DND-41 (cell line): ENCODE measurements around the gene ATP10D.

Source experiments
- ATAC-seq: fragments of 200-7000 bp; cut with Tn5 transposase; 3 replicates; pipeline ENCODE4 v1.9.1; 2021; ENCODE audit warnings: low read depth; ENCODE audit not compliant: insufficient read depth
- DNase-seq: peaks from one replicate; pipeline ENCODE4 v3.0.0-alpha.2; 2020
- H2AFZ ChIP-seq: 2 replicates; pipeline ENCODE4 v1.6.0; 2012; ENCODE audit warnings: low read depth, low read length
- H3K27ac ChIP-seq: 2 replicates; pipeline ENCODE4 v1.5.1; 2012; ENCODE audit warnings: low read length, inconsistent platforms
- H3K27me3 ChIP-seq: fragments of 200-600 bp; sonication (generic); 2 replicates; pipeline ENCODE4 v1.6.0; 2012; ENCODE audit warnings: low read length, mild to moderate bottlenecking, inconsistent platforms; ENCODE audit not compliant: insufficient read depth, poor library complexity
- H3K36me3 ChIP-seq: 2 replicates; pipeline ENCODE4 v1.5.1; 2012; ENCODE audit warnings: low read length, inconsistent platforms; ENCODE audit not compliant: insufficient read depth
- H3K4me1 ChIP-seq: 2 replicates; pipeline ENCODE4 v1.5.1; 2012; ENCODE audit warnings: mild to moderate bottlenecking, low read length; ENCODE audit not compliant: insufficient read depth
- H3K4me2 ChIP-seq: 2 replicates; pipeline ENCODE4 v1.6.0; 2012; ENCODE audit warnings: mild to moderate bottlenecking, moderate library complexity, low read length, inconsistent platforms; ENCODE audit not compliant: insufficient read depth
- H3K4me3 ChIP-seq, 2 experiments: fragments of 200-600 bp in 1 of 2; shearing (Covaris generic) in 1 of 2; 2 replicates each; pipeline ENCODE4 v1.5.1; 2012 to 2016; ENCODE audit warnings: inconsistent platforms in 2 of 2, low read length in 2 of 2, mild to moderate bottlenecking in 2 of 2, low read depth in 1 of 2, moderate library complexity in 1 of 2
- H3K79me2 ChIP-seq: 2 replicates; pipeline ENCODE4 v1.6.0; 2012; ENCODE audit warnings: low read length, inconsistent platforms; ENCODE audit not compliant: insufficient read depth
- H3K9ac ChIP-seq: 2 replicates; pipeline ENCODE4 v1.6.0; 2012; ENCODE audit warnings: low read depth, mild to moderate bottlenecking, inconsistent platforms, low read length, moderate library complexity
- H3K9me3 ChIP-seq: 2 replicates; pipeline ENCODE4 v1.5.1; 2012; ENCODE audit warnings: low read length, moderate library complexity, mild to moderate bottlenecking, inconsistent platforms; ENCODE audit not compliant: insufficient read depth, severe bottlenecking
- H4K20me1 ChIP-seq: 2 replicates; pipeline ENCODE4 v1.6.0; 2012; ENCODE audit warnings: low read length; ENCODE audit not compliant: insufficient read depth
- EZH2 ChIP-seq: IDR thresholded peaks from 3 replicates; pipeline ENCODE4 v1.6.1; 2012; ENCODE audit warnings: borderline replicate concordance, low read depth, mild to moderate bottlenecking, moderate library complexity, low read length, inconsistent platforms; ENCODE audit not compliant: severe bottlenecking
- TF ChIP-seq, protein P1 (sequence below): IDR thresholded peaks from 2 replicates; pipeline ENCODE4 v1.5.1; 2012; ENCODE audit warnings: borderline replicate concordance, low read length, moderate library complexity, mild to moderate bottlenecking; ENCODE audit not compliant: poor library complexity, severe bottlenecking; ENCODE audit errors: extremely low read depth

The ATP10D gene

DNA sequence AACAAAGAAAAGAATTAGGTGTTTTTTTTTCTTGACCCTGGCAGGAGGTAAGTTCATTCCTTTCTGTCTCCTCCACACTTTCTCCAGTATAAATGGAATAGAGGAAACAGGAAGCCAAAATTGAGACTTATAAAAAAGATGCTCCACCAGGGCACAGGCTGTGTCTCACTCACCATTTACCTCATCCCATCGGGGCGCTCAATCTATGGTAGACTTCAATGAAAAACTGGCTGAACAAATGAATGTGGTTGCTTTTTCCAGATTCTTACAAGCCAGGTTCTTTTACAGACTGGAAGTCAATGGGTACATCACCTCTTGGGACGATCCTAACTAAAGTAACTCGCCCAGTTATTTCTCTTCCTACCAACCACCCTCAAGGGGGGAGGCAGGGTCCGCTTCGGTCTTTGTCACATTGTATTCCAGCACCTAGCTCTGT is 22.3 kb upstream of the ATP10D start:
- Histone ChIP-seq H3K36me3 (peaks cover 14% of the 10 kb centered on the region; the same call in 1 of the 2 replicates), H3K4me2 (peak overlapping the region; percentile 65), H3K9ac (peak overlapping the region; percentile 61), H4K20me1 (no peaks in the 10 kb centered on the region), H3K27ac (peak overlapping the region; percentile 70), H3K9me3 (no peaks in the 10 kb centered on the region), H2AFZ (peak overlapping the region; percentile 72), H3K4me1 (peaks cover 37% of the 10 kb centered on the region), H3K79me2 (peaks cover 28% of the 10 kb centered on the region), H3K27me3 (no peaks in the 10 kb centered on the region), H3K4me3 (peak overlapping the region; percentile 66 to 76)
- DNase-seq: no peak
- 0 out of 3 replicates have a peak, but pooled peaks have one; percentile 0 for ATAC-seq
- TF ChIP-seq, protein P1, sequence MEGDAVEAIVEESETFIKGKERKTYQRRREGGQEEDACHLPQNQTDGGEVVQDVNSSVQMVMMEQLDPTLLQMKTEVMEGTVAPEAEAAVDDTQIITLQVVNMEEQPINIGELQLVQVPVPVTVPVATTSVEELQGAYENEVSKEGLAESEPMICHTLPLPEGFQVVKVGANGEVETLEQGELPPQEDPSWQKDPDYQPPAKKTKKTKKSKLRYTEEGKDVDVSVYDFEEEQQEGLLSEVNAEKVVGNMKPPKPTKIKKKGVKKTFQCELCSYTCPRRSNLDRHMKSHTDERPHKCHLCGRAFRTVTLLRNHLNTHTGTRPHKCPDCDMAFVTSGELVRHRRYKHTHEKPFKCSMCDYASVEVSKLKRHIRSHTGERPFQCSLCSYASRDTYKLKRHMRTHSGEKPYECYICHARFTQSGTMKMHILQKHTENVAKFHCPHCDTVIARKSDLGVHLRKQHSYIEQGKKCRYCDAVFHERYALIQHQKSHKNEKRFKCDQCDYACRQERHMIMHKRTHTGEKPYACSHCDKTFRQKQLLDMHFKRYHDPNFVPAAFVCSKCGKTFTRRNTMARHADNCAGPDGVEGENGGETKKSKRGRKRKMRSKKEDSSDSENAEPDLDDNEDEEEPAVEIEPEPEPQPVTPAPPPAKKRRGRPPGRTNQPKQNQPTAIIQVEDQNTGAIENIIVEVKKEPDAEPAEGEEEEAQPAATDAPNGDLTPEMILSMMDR: no peak
- TF ChIP-seq EZH2: no peak

- Histone ChIP-seq H3K4me2 (peak within 1 kb of the TSS; percentile 65), H3K79me2 (peaks cover 28% of the 10 kb centered on the region), H3K36me3 (peaks cover 14% of the 10 kb centered on the region; the same call in 1 of the 2 replicates), H3K9ac (peak within 1 kb of the TSS; percentile 61), H3K9me3 (no peaks in the 10 kb centered on the region), H3K27me3 (no peaks in the 10 kb centered on the region), H2AFZ (peak within 1 kb of the TSS; percentile 72), H3K4me1 (peaks cover 37% of the 10 kb centered on the region), H3K4me3 (peak within 1 kb of the TSS; percentile 66 to 76), H3K27ac (peak within 1 kb of the TSS; percentile 70), H4K20me1 (no peaks in the 10 kb centered on the region)
- TF ChIP-seq, protein P1: peak; percentile 36
- no peak for TF ChIP-seq EZH2
- DNase-seq (peak; percentile 97), ATAC-seq (peak; percentile 94)
Measured at GRCh38 chr4:47463235-47463956, 21.7 kb upstream of the ATP10D start, which contains the start of gene COMMD8. COMMD8 (minus strand) TSS chr4:47463702; CDS start chr4:47463651, 51 bp downstream.

DNA sequence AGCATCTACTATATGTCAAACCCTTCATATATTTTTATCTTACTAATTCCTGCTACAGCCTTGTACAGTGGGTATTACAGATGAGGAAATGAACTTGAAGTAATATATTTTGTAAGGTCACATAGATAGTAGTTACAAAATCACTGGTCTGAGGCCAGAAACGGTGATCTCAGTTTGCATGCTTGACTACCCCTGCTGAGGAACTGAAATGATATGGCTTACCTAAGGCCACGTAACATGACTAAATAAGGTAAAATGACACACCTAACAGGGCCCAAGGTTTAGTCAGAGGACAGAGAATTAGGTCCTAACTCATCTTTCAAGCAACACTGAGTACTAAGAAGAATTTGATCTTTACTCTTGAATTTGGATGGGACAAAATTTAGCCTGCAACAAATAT is 20.1 kb upstream of the ATP10D start:
- DNase-seq (no peak), ATAC-seq (no peak)
- peaks cover 36% of the 10 kb centered on the region for H3K4me1 ChIP-seq
- no peak overlapping the region for H3K4me2 ChIP-seq
- no peak overlapping the region; the same call in 1 of the 2 replicates for H2AFZ ChIP-seq
- H3K27ac ChIP-seq: no peak overlapping the region
- H3K36me3 ChIP-seq: peaks cover 2% of the 10 kb centered on the region; the same call in 1 of the 2 replicates
- H3K79me2 ChIP-seq: peaks cover 28% of the 10 kb centered on the region
- H3K4me3 ChIP-seq: no peak overlapping the region
- H3K9me3 ChIP-seq: no peaks in the 10 kb centered on the region
- H3K9ac ChIP-seq: no peak overlapping the region
- no peaks in the 10 kb centered on the region for H4K20me1 ChIP-seq
- H3K27me3 ChIP-seq: no peaks in the 10 kb centered on the region
- TF ChIP-seq, protein P1: no peak
- no peak for TF ChIP-seq EZH2
